ENCODE results near the gene KCNK5.

The KCNK5 gene, protein sequence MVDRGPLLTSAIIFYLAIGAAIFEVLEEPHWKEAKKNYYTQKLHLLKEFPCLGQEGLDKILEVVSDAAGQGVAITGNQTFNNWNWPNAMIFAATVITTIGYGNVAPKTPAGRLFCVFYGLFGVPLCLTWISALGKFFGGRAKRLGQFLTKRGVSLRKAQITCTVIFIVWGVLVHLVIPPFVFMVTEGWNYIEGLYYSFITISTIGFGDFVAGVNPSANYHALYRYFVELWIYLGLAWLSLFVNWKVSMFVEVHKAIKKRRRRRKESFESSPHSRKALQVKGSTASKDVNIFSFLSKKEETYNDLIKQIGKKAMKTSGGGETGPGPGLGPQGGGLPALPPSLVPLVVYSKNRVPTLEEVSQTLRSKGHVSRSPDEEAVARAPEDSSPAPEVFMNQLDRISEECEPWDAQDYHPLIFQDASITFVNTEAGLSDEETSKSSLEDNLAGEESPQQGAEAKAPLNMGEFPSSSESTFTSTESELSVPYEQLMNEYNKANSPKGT

GRCh38 chr6:39228992-39229767, at the start of gene KCNK5:
Gene KCNK5 (minus strand): TSS chr6:39229475. CDS start chr6:39229111, 364 bp downstream.
- peak within 1 kb of the TSS; percentile 80 for H3K9ac ChIP-seq (ENCODE audit: low read depth, low read length)
- no peaks in the 10 kb centered on the region for H3K36me3 ChIP-seq (ENCODE audit: insufficient read depth, low read length)
- H3K9me3 ChIP-seq (ENCODE audit: control insufficient read depth, insufficient read depth, low read length) = no peaks in the 10 kb centered on the region
- peaks cover 48% of the 10 kb centered on the region for H3K4me1 ChIP-seq (ENCODE audit: insufficient read depth, low read length)

GRCh38 chr6:39276379-39276995, 47.2 kb upstream of the KCNK5 start:
- no peaks in the 10 kb centered on the region for H3K36me3 ChIP-seq (ENCODE audit: insufficient read depth, low read length)
- H3K9ac ChIP-seq (ENCODE audit: low read depth, low read length) = no peak overlapping the region
- H3K9me3 ChIP-seq (ENCODE audit: control insufficient read depth, insufficient read depth, low read length) = no peaks in the 10 kb centered on the region; the same call in 1 of the 2 replicates
- H3K4me1 ChIP-seq (ENCODE audit: insufficient read depth, low read length) = peaks cover 26% of the 10 kb centered on the region

DNA sequence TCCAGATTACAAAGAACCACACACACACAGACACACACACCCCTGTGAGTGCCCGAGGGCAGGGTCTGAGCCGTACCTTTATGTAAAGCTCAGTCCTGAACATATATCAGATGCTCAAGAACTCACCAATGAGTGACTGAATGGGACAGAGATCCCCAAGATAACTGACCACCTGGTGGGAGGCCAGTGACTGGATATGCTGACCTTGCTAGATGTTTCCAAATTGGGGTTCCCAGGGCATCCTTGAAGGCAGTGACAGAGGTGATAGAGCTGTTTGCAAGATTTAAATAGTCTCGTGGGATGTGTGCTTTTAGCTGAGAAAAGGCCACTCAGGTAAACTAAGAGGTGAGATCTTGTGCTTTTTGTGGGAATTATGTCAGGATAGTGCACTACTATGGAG, 45.6 kb upstream of the KCNK5 start:
- no peaks in the 10 kb centered on the region for H3K36me3 ChIP-seq (ENCODE audit: insufficient read depth, low read length)
- no peak overlapping the region for H3K9ac ChIP-seq (ENCODE audit: low read depth, low read length)
- no peaks in the 10 kb centered on the region; the same call in 1 of the 2 replicates for H3K9me3 ChIP-seq (ENCODE audit: control insufficient read depth, insufficient read depth, low read length)
- H3K4me1 ChIP-seq (ENCODE audit: insufficient read depth, low read length) = peaks cover 18% of the 10 kb centered on the region

DNA sequence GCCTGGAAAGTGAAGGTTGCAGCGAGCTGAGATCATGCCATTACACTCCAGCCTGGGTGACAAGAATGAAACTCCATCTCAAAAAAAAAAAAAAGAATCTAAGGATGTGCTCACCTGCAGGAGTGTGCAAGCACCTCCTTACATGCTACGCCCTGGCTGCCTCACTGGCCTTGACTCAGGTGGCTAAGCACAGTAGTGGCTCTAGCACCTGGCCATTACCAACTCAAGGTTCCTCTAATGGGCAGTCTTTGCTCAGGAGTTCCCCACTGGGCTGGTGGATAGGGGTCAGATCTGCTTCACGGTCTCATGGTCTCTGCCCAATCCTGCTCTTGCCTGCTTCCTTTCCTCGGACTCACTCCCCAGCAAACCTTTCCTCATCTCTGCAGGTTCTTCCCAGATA, 45.2 kb upstream of the KCNK5 start:
- Histone ChIP-seq H3K36me3 (ENCODE audit: insufficient read depth, low read length) (no peaks in the 10 kb centered on the region), H3K9me3 (ENCODE audit: control insufficient read depth, insufficient read depth, low read length) (no peaks in the 10 kb centered on the region; the same call in 1 of the 2 replicates), H3K4me1 (ENCODE audit: insufficient read depth, low read length) (peaks cover 16% of the 10 kb centered on the region), H3K9ac (ENCODE audit: low read depth, low read length) (no peak overlapping the region)

- Histone ChIP-seq H3K9ac (ENCODE audit: low read depth, low read length) (no peak overlapping the region), H3K36me3 (ENCODE audit: insufficient read depth, low read length) (no peaks in the 10 kb centered on the region), H3K4me1 (ENCODE audit: insufficient read depth, low read length) (peaks cover 19% of the 10 kb centered on the region), H3K9me3 (ENCODE audit: control insufficient read depth, insufficient read depth, low read length) (no peaks in the 10 kb centered on the region; the same call in 1 of the 2 replicates)
Observed at GRCh38 chr6:39273406-39273821, 44.1 kb upstream of the KCNK5 start.

- no peaks in the 10 kb centered on the region for H3K9me3 ChIP-seq (ENCODE audit: control insufficient read depth, insufficient read depth, low read length)
- H3K9ac ChIP-seq (ENCODE audit: low read depth, low read length) = no peak overlapping the region
- no peaks in the 10 kb centered on the region for H3K36me3 ChIP-seq (ENCODE audit: insufficient read depth, low read length)
- peaks cover 19% of the 10 kb centered on the region for H3K4me1 ChIP-seq (ENCODE audit: insufficient read depth, low read length)
Observed at GRCh38 chr6:39269961-39270360, 40.7 kb upstream of the KCNK5 start.

GRCh38 chr6:39268721-39269120, 39.4 kb upstream of the KCNK5 start:
- Histone ChIP-seq H3K4me1 (ENCODE audit: insufficient read depth, low read length) (peaks cover 17% of the 10 kb centered on the region), H3K9ac (ENCODE audit: low read depth, low read length) (no peak overlapping the region), H3K36me3 (ENCODE audit: insufficient read depth, low read length) (no peaks in the 10 kb centered on the region), H3K9me3 (ENCODE audit: control insufficient read depth, insufficient read depth, low read length) (no peaks in the 10 kb centered on the region)

GRCh38 chr6:39268171-39268570, 38.9 kb upstream of the KCNK5 start:
- no peaks in the 10 kb centered on the region for H3K36me3 ChIP-seq (ENCODE audit: insufficient read depth, low read length)
- H3K9ac ChIP-seq (ENCODE audit: low read depth, low read length) = no peak overlapping the region
- peaks cover 13% of the 10 kb centered on the region for H3K4me1 ChIP-seq (ENCODE audit: insufficient read depth, low read length)
- H3K9me3 ChIP-seq (ENCODE audit: control insufficient read depth, insufficient read depth, low read length) = no peaks in the 10 kb centered on the region

DNA sequence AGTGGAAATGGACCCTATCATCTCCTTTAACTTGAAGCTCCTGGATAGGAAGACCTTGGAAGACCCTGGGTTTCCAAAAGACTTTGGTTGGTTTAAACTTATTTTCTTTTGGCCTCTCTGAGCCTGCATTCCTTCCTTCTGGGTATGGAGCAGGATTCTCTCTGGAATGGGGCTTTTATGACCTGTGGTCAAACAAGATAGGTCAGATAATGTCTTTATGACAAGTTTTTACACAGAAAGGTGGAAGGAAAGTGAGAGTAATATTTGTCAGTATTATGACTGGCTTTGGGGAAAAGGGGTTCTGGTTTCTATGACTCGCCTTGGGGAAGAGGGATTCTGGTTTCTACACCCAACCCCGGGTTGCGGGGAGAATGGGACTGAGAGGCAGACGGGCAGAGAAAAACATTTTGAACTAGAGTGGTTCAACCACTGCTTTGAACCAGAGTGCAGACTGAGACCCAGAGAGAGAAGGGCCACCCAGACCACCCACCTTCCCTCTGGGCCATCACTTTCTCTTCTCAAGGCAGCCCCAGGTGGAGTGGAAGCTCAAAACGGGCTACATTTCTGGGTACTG, 37.6 kb upstream of the KCNK5 start:
- Histone ChIP-seq H3K9me3 (ENCODE audit: control insufficient read depth, insufficient read depth, low read length) (no peaks in the 10 kb centered on the region), H3K9ac (ENCODE audit: low read depth, low read length) (no peak overlapping the region), H3K36me3 (ENCODE audit: insufficient read depth, low read length) (no peaks in the 10 kb centered on the region), H3K4me1 (ENCODE audit: insufficient read depth, low read length) (peaks cover 9% of the 10 kb centered on the region)

DNA sequence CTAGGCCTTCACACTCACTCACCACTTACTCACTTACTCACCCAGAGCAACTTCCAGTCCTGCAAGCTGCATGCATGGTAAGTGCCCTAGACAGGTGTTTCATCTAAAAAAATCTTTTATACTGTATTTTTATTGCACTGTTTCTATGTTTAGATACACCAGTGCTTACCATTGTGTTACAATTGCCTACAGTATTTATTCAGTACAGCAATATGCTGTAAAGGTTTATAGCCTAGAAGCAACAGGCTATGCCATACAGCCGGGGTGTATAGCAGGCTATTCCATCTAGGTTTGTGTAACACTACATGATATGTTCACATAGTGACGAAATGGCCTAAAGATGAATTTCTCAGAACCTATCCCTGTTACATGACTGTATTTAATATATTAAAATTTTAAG, 37.1 kb upstream of the KCNK5 start:
- Histone ChIP-seq H3K9me3 (ENCODE audit: control insufficient read depth, insufficient read depth, low read length) (no peaks in the 10 kb centered on the region), H3K4me1 (ENCODE audit: insufficient read depth, low read length) (peaks cover 13% of the 10 kb centered on the region), H3K36me3 (ENCODE audit: insufficient read depth, low read length) (no peaks in the 10 kb centered on the region), H3K9ac (ENCODE audit: low read depth, low read length) (no peak overlapping the region)

GRCh38 chr6:39263303-39264037, 34.2 kb upstream of the KCNK5 start:
- Histone ChIP-seq H3K4me1 (ENCODE audit: insufficient read depth, low read length) (peaks cover 16% of the 10 kb centered on the region; the same call in 1 of the 2 replicates), H3K36me3 (ENCODE audit: insufficient read depth, low read length) (no peaks in the 10 kb centered on the region), H3K9me3 (ENCODE audit: control insufficient read depth, insufficient read depth, low read length) (no peaks in the 10 kb centered on the region), H3K9ac (ENCODE audit: low read depth, low read length) (0 out of 2 replicates have a peak overlapping the region, but pooled peaks have one; percentile 23)

- Histone ChIP-seq H3K9ac (ENCODE audit: low read depth, low read length) (no peak overlapping the region), H3K9me3 (ENCODE audit: control insufficient read depth, insufficient read depth, low read length) (no peaks in the 10 kb centered on the region), H3K36me3 (ENCODE audit: insufficient read depth, low read length) (no peaks in the 10 kb centered on the region), H3K4me1 (ENCODE audit: insufficient read depth, low read length) (peaks cover 15% of the 10 kb centered on the region; the same call in 1 of the 2 replicates)
Observed at GRCh38 chr6:39261751-39262150, 32.5 kb upstream of the KCNK5 start.

- H3K4me1 ChIP-seq (ENCODE audit: insufficient read depth, low read length) = peaks cover 22% of the 10 kb centered on the region
Observed at GRCh38 chr6:39260953-39261352, 31.7 kb upstream of the KCNK5 start.

More at GRCh38 chr6:39260953-39261352, 31.7 kb upstream of the KCNK5 start:
- H3K9me3 ChIP-seq (ENCODE audit: control insufficient read depth, insufficient read depth, low read length) = no peaks in the 10 kb centered on the region
- no peak overlapping the region for H3K9ac ChIP-seq (ENCODE audit: low read depth, low read length)
- H3K36me3 ChIP-seq (ENCODE audit: insufficient read depth, low read length) = no peaks in the 10 kb centered on the region
